ENCODE measurements around the gene VEPH1. TPM values are rescaled to one million over a fixed set of nuclear protein-coding genes. Genes with fewer than 3 reads are reported as not detected.

Gene VEPH1
- total RNA-seq, 1 experiment from 2014 or later = 0.51 TPM

GRCh38 chr3:157301755-157302154, 201.5 kb downstream of the VEPH1 start:
- H3K4me1 ChIP-seq (ENCODE audit: control insufficient read depth, insufficient read depth, low read length) = no peaks in the 10 kb centered on the region
- no peak overlapping the region for H3K4me3 ChIP-seq (ENCODE audit: low read depth in 2 of 2, low read length in 2 of 2)
- H3K27ac ChIP-seq (ENCODE audit: low read length) = no peak overlapping the region
- H3K36me3 ChIP-seq (ENCODE audit: control insufficient read depth, insufficient read depth, low read length) = no peaks in the 10 kb centered on the region
- H3K27me3 ChIP-seq (ENCODE audit: control insufficient read depth, insufficient read depth, low read length) = no peaks in the 10 kb centered on the region
- ChIA-PET POLR2A (no interaction called here), CTCF (no interaction called here)
- ATAC-seq (no peak), DNase-seq (ENCODE audit: low read depth, low spot score) (no peak)
- no TSS peak for BruUV-seq (replicated peaks)
- TF ChIP-seq POLR2AphosphoS5 (IDR thresholded peaks at IDR 0.05; ENCODE audit: low read depth, low read length) = no peak
- TF ChIP-seq SIN3A (IDR thresholded peaks at IDR 0.05; ENCODE audit: borderline replicate concordance, insufficient read depth, low read depth, low read length) = no peak
- no peak for TF ChIP-seq CTCF (IDR thresholded peaks at IDR 0.05)
- no peak for TF ChIP-seq REST (IDR thresholded peaks at IDR 0.05; ENCODE audit: insufficient read depth in 1 of 2, low read depth in 2 of 2, low read length in 1 of 2)
- TF ChIP-seq TCF7L2 (IDR thresholded peaks at IDR 0.05; ENCODE audit: low read depth, low read length) = no peak
- intact Hi-C loops (cut with micrococcal nuclease; ENCODE audit: unreplicated experiment) (no loop called here), in situ Hi-C loops (cut with HindIII; ENCODE audit: low pct_unique_long_range_greater_than_20kb, low sequenced_read_pairs) (no loop called here)
- no peaks in the 10 kb centered on the region for H3K9me3 ChIP-seq (ENCODE audit: control insufficient read depth, insufficient read depth, low read depth, low read length)

DNA sequence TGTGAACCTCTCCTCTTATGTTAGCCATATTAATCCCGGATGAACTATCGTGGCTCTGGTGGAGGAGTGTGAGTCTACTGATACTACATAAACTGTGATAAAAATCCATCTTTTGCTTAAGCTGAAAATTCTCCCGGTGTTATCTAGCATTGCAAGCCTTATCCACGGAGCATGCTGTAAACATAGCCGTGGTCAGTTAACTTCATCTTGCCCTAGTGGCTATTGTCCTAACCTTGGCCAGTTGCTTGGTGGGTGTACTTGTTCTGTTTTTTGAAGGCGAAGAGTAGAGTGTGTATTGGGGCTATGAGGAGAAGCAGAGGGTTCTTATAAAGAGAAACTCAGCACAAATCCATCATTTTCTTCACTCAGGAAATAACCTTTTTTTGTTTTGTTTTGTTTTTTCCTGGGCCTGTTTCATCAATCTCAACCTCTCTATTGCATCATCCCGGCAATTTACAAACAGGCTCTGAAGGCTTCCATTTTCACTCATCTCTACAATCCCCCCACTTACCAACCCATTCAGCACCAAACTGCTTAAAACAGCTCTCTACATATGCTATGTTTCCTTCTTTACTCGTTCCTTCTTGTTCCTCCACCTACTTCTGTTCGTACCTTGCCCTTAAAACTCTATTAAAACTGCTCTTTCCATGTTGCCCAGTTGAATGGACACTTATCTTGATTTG, 202.1 kb downstream of the VEPH1 start:
- TF ChIP-seq REST (IDR thresholded peaks at IDR 0.05; ENCODE audit: insufficient read depth in 1 of 2, low read depth in 2 of 2, low read length in 1 of 2) (no peak), CTCF (IDR thresholded peaks at IDR 0.05) (no peak), SIN3A (IDR thresholded peaks at IDR 0.05; ENCODE audit: borderline replicate concordance, insufficient read depth, low read depth, low read length) (no peak), POLR2AphosphoS5 (IDR thresholded peaks at IDR 0.05; ENCODE audit: low read depth, low read length) (no peak), TCF7L2 (IDR thresholded peaks at IDR 0.05; ENCODE audit: low read depth, low read length) (no peak)
- no TSS peak for BruUV-seq (replicated peaks)
- Histone ChIP-seq H3K27ac (ENCODE audit: low read length) (no peak overlapping the region), H3K9me3 (ENCODE audit: control insufficient read depth, insufficient read depth, low read depth, low read length) (no peaks in the 10 kb centered on the region), H3K27me3 (ENCODE audit: control insufficient read depth, insufficient read depth, low read length) (no peaks in the 10 kb centered on the region), H3K4me3 (ENCODE audit: low read depth in 2 of 2, low read length in 2 of 2) (no peak overlapping the region), H3K36me3 (ENCODE audit: control insufficient read depth, insufficient read depth, low read length) (no peaks in the 10 kb centered on the region), H3K4me1 (ENCODE audit: control insufficient read depth, insufficient read depth, low read length) (no peaks in the 10 kb centered on the region)
- no peak for DNase-seq (ENCODE audit: low read depth, low spot score)
- in situ Hi-C loops (cut with HindIII; ENCODE audit: low pct_unique_long_range_greater_than_20kb, low sequenced_read_pairs) (no loop called here), intact Hi-C loops (cut with micrococcal nuclease; ENCODE audit: unreplicated experiment) (no loop called here)
- POLR2A ChIA-PET = no interaction called here
- CTCF ChIA-PET = no interaction called here
- no peak for ATAC-seq
